Measurements from ENCODE around the gene LONRF2.

The LONRF2 gene

GRCh38 chr2:100339823-100340222 lies 17.5 kb upstream of the LONRF2 start:
- Histone ChIP-seq H3K9ac (ENCODE audit: low read depth, low read length) (no peak overlapping the region), H3K36me3 (ENCODE audit: control insufficient read depth, insufficient read depth, low read length) (no peaks in the 10 kb centered on the region), H3K9me3 (ENCODE audit: control insufficient read depth, insufficient read depth, low read length) (no peaks in the 10 kb centered on the region), H3K27me3 (ENCODE audit: control insufficient read depth, insufficient read depth, low read length) (no peaks in the 10 kb centered on the region), H3K4me3 (ENCODE audit: low read depth, low read length) (no peak overlapping the region), H3K27ac (ENCODE audit: low read depth, low read length) (no peak overlapping the region), H3K4me1 (ENCODE audit: control insufficient read depth, insufficient read depth, low read length) (no peaks in the 10 kb centered on the region)

- peaks cover 8% of the 10 kb centered on the region for H3K9me3 ChIP-seq (ENCODE audit: control insufficient read depth, insufficient read depth, low read length)
- no peak overlapping the region for H3K4me3 ChIP-seq (ENCODE audit: low read depth, low read length)
- H3K9ac ChIP-seq (ENCODE audit: low read depth, low read length) = no peak overlapping the region
- no peaks in the 10 kb centered on the region for H3K27me3 ChIP-seq (ENCODE audit: control insufficient read depth, insufficient read depth, low read length)
- H3K27ac ChIP-seq (ENCODE audit: low read depth, low read length) = no peak overlapping the region
- H3K36me3 ChIP-seq (ENCODE audit: control insufficient read depth, insufficient read depth, low read length) = no peaks in the 10 kb centered on the region
- no peaks in the 10 kb centered on the region for H3K4me1 ChIP-seq (ENCODE audit: control insufficient read depth, insufficient read depth, low read length)
Observed at GRCh38 chr2:100334929-100335328, 12.6 kb upstream of the LONRF2 start.

- no peaks in the 10 kb centered on the region for H3K4me1 ChIP-seq (ENCODE audit: control insufficient read depth, insufficient read depth, low read length)
- no peak overlapping the region for H3K4me3 ChIP-seq (ENCODE audit: low read depth, low read length)
- no peaks in the 10 kb centered on the region for H3K9me3 ChIP-seq (ENCODE audit: control insufficient read depth, insufficient read depth, low read length)
- H3K27ac ChIP-seq (ENCODE audit: low read depth, low read length) = no peak overlapping the region
- no peak overlapping the region for H3K9ac ChIP-seq (ENCODE audit: low read depth, low read length)
- peaks cover 29% of the 10 kb centered on the region for H3K27me3 ChIP-seq (ENCODE audit: control insufficient read depth, insufficient read depth, low read length)
- H3K36me3 ChIP-seq (ENCODE audit: control insufficient read depth, insufficient read depth, low read length) = no peaks in the 10 kb centered on the region
Observed at GRCh38 chr2:100327742-100328141, 5.4 kb upstream of the LONRF2 start.

GRCh38 chr2:100321179-100321865 lies 979 bp downstream of the LONRF2 start:
- peaks cover 11% of the 10 kb centered on the region; the same call in 1 of the 2 replicates for H3K9me3 ChIP-seq (ENCODE audit: control insufficient read depth, insufficient read depth, low read length)
- H3K27me3 ChIP-seq (ENCODE audit: control insufficient read depth, insufficient read depth, low read length) = peaks cover 63% of the 10 kb centered on the region
- peaks cover 6% of the 10 kb centered on the region; the same call in 1 of the 2 replicates for H3K4me1 ChIP-seq (ENCODE audit: control insufficient read depth, insufficient read depth, low read length)
- H3K9ac ChIP-seq (ENCODE audit: low read depth, low read length) = no peak overlapping the region
- no peaks in the 10 kb centered on the region for H3K36me3 ChIP-seq (ENCODE audit: control insufficient read depth, insufficient read depth, low read length)
- H3K4me3 ChIP-seq (ENCODE audit: low read depth, low read length) = peak overlapping the region; percentile 66
- no peak overlapping the region for H3K27ac ChIP-seq (ENCODE audit: low read depth, low read length)

GRCh38 chr2:100320547-100321178 lies 1.6 kb downstream of the LONRF2 start:
- peaks cover 6% of the 10 kb centered on the region; the same call in 1 of the 2 replicates for H3K4me1 ChIP-seq (ENCODE audit: control insufficient read depth, insufficient read depth, low read length)
- no peak overlapping the region for H3K27ac ChIP-seq (ENCODE audit: low read depth, low read length)
- peaks cover 63% of the 10 kb centered on the region for H3K27me3 ChIP-seq (ENCODE audit: control insufficient read depth, insufficient read depth, low read length)
- peaks cover 11% of the 10 kb centered on the region; the same call in 1 of the 2 replicates for H3K9me3 ChIP-seq (ENCODE audit: control insufficient read depth, insufficient read depth, low read length)
- no peak overlapping the region for H3K9ac ChIP-seq (ENCODE audit: low read depth, low read length)
- peak overlapping the region; percentile 66 for H3K4me3 ChIP-seq (ENCODE audit: low read depth, low read length)
- no peaks in the 10 kb centered on the region for H3K36me3 ChIP-seq (ENCODE audit: control insufficient read depth, insufficient read depth, low read length)

- Histone ChIP-seq H3K27ac (ENCODE audit: low read depth, low read length) (no peak overlapping the region), H3K9ac (ENCODE audit: low read depth, low read length) (no peak overlapping the region), H3K4me1 (ENCODE audit: control insufficient read depth, insufficient read depth, low read length) (peaks cover 6% of the 10 kb centered on the region; the same call in 1 of the 2 replicates), H3K36me3 (ENCODE audit: control insufficient read depth, insufficient read depth, low read length) (no peaks in the 10 kb centered on the region), H3K9me3 (ENCODE audit: control insufficient read depth, insufficient read depth, low read length) (peaks cover 11% of the 10 kb centered on the region; the same call in 1 of the 2 replicates), H3K27me3 (ENCODE audit: control insufficient read depth, insufficient read depth, low read length) (peaks cover 33% of the 10 kb centered on the region), H3K4me3 (ENCODE audit: low read depth, low read length) (no peak overlapping the region)
Observed at GRCh38 chr2:100317634-100318033, 4.7 kb downstream of the LONRF2 start.

- Histone ChIP-seq H3K4me3 (ENCODE audit: low read depth, low read length) (no peak overlapping the region), H3K27me3 (ENCODE audit: control insufficient read depth, insufficient read depth, low read length) (no peaks in the 10 kb centered on the region), H3K36me3 (ENCODE audit: control insufficient read depth, insufficient read depth, low read length) (no peaks in the 10 kb centered on the region), H3K27ac (ENCODE audit: low read depth, low read length) (no peak overlapping the region), H3K9ac (ENCODE audit: low read depth, low read length) (no peak overlapping the region), H3K9me3 (ENCODE audit: control insufficient read depth, insufficient read depth, low read length) (no peaks in the 10 kb centered on the region), H3K4me1 (ENCODE audit: control insufficient read depth, insufficient read depth, low read length) (no peaks in the 10 kb centered on the region)
Observed at GRCh38 chr2:100309973-100310719, 12.2 kb downstream of the LONRF2 start.

- Histone ChIP-seq H3K9ac (ENCODE audit: low read depth, low read length) (no peak overlapping the region), H3K27ac (ENCODE audit: low read depth, low read length) (no peak overlapping the region), H3K36me3 (ENCODE audit: control insufficient read depth, insufficient read depth, low read length) (no peaks in the 10 kb centered on the region), H3K9me3 (ENCODE audit: control insufficient read depth, insufficient read depth, low read length) (no peaks in the 10 kb centered on the region), H3K27me3 (ENCODE audit: control insufficient read depth, insufficient read depth, low read length) (no peaks in the 10 kb centered on the region), H3K4me1 (ENCODE audit: control insufficient read depth, insufficient read depth, low read length) (no peaks in the 10 kb centered on the region), H3K4me3 (ENCODE audit: low read depth, low read length) (no peak overlapping the region)
Observed at GRCh38 chr2:100309311-100309710, 13.0 kb downstream of the LONRF2 start.

- H3K4me1 ChIP-seq (ENCODE audit: control insufficient read depth, insufficient read depth, low read length) = no peaks in the 10 kb centered on the region
- H3K9ac ChIP-seq (ENCODE audit: low read depth, low read length) = no peak overlapping the region
- H3K4me3 ChIP-seq (ENCODE audit: low read depth, low read length) = no peak overlapping the region
- H3K27me3 ChIP-seq (ENCODE audit: control insufficient read depth, insufficient read depth, low read length) = no peaks in the 10 kb centered on the region
- no peaks in the 10 kb centered on the region for H3K36me3 ChIP-seq (ENCODE audit: control insufficient read depth, insufficient read depth, low read length)
- H3K27ac ChIP-seq (ENCODE audit: low read depth, low read length) = no peak overlapping the region
- no peaks in the 10 kb centered on the region for H3K9me3 ChIP-seq (ENCODE audit: control insufficient read depth, insufficient read depth, low read length)
Observed at GRCh38 chr2:100303744-100304143, 18.6 kb downstream of the LONRF2 start.

- Histone ChIP-seq H3K27ac (ENCODE audit: low read depth, low read length) (no peak overlapping the region), H3K36me3 (ENCODE audit: control insufficient read depth, insufficient read depth, low read length) (no peaks in the 10 kb centered on the region), H3K27me3 (ENCODE audit: control insufficient read depth, insufficient read depth, low read length) (no peaks in the 10 kb centered on the region), H3K9ac (ENCODE audit: low read depth, low read length) (no peak overlapping the region), H3K4me3 (ENCODE audit: low read depth, low read length) (no peak overlapping the region), H3K4me1 (ENCODE audit: control insufficient read depth, insufficient read depth, low read length) (no peaks in the 10 kb centered on the region), H3K9me3 (ENCODE audit: control insufficient read depth, insufficient read depth, low read length) (no peaks in the 10 kb centered on the region)
Observed at GRCh38 chr2:100302585-100302892, 19.8 kb downstream of the LONRF2 start.

Data from HUES48 (cell line).